ENCODE results near the gene DCDC1. TPM values are rescaled to one million over a fixed set of nuclear protein-coding genes. Genes with fewer than 3 reads are reported as not detected.
"Not testable (repeated sequence)": the region's sequence is repeated elsewhere in the genome, so short reads cannot be mapped to it uniquely, and the experiment has no call there.

The DCDC1 gene
- total RNA-seq, 1 donor from 2014 or later = 0.16 TPM

DNA sequence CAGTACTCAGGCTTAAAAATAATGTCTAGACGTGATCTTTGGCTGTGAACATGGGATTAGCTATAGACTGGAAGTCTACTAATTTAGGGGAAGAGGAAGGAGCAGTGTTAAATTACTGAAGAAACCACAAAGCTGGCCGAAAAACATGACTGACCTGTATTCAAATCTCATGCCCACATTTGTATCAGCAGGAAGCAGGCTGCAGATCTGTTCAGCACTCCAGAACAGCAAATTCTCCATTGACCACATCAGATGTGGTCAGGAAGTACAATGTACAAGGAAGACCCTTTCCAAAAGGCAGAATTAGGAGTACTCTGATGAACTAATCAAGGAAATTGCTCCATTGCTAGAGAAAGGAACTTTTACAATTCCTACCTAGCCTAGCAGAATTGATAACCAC, 31.7 kb downstream of the DCDC1 start:
- intact Hi-C loops (cut with micrococcal nuclease) = no loop called here

DNA sequence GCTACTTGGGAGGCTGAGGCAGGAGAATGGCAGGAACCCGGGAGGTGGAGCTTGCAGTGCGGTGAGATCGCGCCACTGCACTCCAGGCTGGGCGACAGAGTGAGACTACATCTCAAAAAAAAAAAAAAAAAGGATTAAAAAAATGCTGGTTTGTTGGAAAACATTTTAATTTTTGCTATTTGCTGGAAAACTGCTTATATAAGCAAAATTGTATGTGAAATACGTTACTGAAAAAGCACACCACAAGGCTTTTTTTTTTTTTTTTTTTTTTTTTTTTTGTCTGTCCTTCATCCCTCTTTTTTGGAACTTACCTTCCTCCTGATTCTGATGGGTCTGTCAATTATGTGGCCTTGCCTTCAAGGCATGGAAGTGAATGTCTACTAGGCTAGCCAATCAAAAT, 40.8 kb downstream of the DCDC1 start:
- intact Hi-C loops (cut with micrococcal nuclease) = loop anchor here (5.0 kb wide), 1 partner anchor 39 kb away; the partner anchor contains the start of genes DCDC1 and DNAJC24

DNA sequence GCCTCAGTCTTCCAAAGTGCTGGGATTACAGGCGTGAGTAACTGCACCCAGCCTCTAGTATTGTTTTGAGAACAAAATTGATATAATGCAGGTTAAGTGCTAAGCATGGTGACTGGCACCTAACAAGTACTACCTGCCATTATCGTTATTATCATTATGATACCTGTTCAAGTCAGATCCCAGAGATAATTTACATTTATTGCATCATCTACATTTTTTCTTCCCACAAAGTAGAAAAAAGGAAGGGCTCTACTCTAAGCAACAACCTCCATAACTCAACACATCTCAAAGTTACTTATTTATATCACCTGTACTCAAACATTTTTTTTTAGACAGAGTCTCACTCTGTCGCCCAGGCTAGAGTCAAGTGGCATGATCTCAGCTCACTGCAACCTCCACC, 42.1 kb downstream of the DCDC1 start:
- intact Hi-C loops (cut with micrococcal nuclease) = loop anchor here (5.0 kb wide), 1 partner anchor 40 kb away; the partner anchor contains the start of genes DCDC1 and DNAJC24

DNA sequence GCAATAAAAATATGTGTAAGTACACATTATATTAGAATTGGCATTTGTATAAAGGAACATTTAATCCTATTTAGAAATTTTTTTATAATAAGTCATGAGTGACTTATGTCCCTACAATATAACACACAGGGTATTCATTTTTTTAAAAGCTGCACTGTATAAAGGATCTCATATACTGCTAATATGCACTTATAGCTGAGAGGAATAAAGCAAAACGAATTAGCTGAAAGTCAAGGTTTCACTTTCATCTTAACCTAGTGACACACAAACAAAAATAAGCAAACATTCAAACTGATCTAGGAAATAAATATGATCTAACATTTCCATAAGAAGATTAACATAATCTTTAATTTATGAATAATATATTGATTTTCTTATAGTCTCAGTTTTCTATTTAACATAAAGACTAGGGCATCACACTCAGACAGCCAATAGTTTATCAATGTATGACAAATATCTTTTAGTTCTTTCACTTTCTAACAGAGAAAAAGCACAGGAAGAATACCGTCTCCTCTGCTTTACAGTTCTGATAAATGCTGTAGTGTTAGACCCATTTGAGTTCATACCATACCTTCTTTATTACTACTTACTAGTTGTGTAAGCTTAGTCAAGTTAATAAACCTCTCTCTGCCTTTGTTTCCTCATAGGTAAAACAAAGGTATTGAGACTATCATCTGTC, 42.9 kb downstream of the DCDC1 start:
- intact Hi-C loops (cut with micrococcal nuclease) = loop anchor here (5.0 kb wide), 1 partner anchor 41 kb away; the partner anchor contains the start of genes DCDC1 and DNAJC24

DNA sequence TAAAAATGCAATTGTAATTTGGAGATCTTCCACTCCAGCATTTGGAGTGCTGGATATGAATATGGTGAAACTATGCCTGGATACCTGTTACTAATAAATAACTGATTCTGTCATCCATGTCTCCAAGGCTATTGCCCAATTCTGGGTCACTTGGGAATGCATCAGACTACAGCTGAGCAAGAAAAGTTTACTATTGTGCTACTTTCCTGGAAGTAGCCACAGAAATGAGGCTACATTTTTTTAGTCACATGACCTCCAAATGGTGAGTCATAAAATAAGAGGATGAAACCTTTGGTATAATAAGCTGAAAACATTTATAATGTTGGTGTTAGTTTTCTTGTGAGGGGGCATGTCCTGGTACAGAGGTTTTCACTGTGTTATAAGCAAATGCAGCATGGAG, 44.4 kb downstream of the DCDC1 start:
- intact Hi-C loops (cut with micrococcal nuclease) = loop anchor here (5.0 kb wide), 1 partner anchor 42 kb away; the partner anchor contains the start of genes DCDC1 and DNAJC24

DNA sequence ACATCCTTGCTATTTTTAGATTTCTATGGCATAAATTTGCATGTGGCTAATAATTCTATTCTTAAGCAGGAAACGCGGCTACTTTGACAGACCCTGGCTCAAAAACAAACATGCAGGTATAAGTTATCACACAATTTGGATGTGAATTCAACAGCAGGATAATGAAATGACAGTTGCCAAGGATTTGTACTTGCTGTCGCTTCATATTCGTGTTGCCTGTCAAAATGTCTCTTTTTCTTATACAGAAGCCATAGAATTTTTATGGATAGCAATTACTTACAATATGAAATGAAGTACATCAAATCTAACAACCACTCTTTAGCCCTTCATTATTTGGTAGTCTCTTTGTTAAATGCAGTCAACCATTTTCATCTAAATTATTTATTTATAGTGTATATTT, 46.4 kb downstream of the DCDC1 start:
- intact Hi-C loops (cut with micrococcal nuclease) = no loop called here

DNA sequence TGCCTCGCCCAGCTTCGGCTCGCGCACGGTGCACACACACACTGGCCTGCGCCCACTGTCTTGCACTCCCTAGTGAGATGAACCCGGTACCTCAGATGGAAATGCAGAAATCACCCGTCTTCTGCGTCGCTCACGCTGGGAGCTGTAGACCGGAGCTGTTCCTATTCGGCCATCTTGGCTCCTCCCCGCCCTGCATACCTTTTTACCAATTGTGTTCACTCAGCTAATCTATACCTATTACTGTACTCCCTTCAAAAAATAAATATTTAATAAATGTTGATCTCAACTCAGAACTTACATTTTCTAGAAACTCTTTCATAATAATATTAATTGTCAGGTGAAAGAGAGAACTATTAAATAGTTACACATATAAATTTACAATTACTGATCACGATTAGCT, 48.0 kb downstream of the DCDC1 start:
- intact Hi-C loops (cut with micrococcal nuclease) = not testable (repeated sequence)

DNA sequence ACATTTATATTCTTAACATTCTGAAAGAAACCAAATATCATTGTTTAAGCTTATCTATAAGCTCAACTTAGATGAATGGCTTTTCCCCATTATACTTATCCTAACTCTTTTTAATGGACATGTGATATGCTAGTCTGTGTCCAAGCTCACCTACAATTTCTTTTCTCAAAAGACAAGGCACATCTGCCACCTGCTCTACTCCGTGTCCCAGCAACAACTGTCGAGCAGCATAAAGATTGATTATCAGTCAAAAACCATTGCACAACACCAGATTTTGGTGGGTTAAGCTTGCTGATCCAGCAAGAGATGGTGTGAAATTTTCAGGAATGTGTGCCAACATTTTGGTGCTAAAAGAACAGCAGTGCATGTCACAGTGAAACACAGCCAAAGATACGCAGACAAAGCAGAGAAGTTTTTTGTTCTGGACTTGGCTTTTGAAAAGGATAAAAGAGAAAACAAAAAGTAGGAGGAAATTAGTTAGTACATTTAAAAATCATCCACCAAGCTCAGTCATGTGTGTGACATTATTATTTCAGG, 65.8 kb downstream of the DCDC1 start:
- intact Hi-C loops (cut with micrococcal nuclease) = no loop called here

DNA sequence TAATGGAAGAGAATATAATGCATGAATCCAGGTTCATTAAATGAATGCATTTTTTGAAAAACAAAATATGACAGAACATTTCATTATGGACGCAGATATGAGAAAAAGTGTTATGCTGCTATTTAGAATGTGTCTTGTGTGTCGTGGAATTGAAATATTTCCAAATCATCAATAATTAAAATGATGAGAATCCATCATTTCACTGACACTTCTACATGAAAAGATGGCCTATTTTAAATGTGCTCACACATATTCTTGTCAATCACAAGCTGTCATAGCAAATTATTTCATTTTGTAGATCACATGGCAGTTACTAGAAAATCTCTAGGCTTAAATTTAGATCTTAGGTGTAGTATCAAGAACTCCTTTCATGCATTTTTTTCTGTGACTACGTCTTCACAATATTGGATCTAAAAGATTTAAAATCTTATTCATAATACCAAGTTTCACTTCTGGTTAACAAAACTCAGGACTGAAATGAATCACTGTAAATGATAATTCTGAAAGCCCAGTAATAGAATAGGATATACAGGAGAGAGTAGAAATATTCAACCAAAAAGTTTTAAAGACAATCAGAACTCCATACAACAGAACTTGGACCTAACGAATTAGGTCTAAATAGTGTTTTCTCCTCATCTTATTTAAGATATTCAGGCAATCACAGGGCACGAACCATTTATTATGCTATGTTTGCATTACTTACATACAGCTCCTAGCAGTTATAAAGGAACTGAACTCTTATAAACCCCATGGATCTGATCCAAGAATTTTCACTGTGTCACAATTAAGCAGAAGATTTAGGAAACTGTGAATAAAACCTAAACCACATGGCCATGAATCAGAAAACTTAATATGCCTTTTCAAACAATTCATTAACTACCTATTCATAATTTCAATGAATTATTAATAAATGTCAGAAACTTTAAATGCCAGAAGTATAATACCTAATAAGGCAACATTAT, 67.7 kb downstream of the DCDC1 start:
- intact Hi-C loops (cut with micrococcal nuclease) = no loop called here

DNA sequence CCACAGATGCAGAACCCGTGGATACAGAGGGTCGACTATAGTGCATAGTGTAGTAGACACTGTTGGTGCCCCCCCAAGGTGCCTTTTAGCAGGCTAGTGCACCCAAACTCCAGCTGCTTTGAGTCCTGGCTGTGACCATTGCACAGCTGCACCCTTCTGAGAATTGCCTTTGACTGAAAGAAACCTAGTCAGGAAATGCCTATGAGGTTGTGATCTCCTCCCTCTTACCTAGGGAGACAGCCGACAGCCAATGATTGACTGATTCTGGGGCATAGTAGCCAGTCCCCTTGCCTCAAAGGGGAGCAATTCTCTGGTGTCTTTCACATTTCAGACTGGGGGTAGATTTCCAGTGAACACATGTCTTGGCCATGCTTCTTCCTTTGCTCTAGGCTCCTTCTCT, 74.2 kb downstream of the DCDC1 start:
- intact Hi-C loops (cut with micrococcal nuclease) = no loop called here

DNA sequence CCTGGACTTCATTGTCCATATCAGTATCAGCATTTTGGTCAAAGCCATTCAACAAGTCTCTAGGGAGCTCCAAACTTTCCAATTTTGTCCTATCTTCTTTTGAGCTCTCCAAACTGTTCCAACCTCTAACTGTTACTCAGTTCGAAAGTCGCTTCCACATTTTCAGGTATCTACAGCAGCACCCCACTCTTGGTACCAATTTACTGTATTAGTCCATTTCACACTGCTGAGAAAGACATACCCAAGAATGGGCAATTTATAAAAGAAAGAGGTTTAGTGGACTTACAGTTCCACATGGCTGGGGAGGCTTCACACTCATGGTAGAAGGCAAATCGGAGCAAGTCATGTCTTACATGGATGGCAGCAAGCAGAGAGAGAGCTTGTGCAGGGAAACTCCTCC, 96.0 kb downstream of the DCDC1 start:
- intact Hi-C loops (cut with micrococcal nuclease) = not testable (repeated sequence)

DNA sequence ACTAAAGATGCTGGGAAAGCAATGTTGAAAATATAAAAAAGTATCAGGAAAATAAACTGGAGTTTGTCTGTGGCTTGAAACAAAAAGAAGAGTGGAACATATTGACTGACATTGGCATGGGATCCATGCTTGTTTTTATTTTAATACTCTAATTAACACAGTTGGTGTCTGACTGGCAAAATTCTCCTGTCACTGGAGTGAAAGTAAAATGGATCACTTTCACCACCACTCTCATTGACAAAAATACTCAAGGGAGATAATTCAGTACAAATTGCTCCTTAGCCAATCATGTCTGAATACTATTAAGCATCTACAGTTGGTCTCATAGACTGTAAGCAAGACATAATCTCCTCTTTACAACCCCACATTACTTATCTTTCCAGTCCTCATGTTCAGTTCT, 101.8 kb downstream of the DCDC1 start:
- intact Hi-C loops (cut with micrococcal nuclease) = no loop called here

DNA sequence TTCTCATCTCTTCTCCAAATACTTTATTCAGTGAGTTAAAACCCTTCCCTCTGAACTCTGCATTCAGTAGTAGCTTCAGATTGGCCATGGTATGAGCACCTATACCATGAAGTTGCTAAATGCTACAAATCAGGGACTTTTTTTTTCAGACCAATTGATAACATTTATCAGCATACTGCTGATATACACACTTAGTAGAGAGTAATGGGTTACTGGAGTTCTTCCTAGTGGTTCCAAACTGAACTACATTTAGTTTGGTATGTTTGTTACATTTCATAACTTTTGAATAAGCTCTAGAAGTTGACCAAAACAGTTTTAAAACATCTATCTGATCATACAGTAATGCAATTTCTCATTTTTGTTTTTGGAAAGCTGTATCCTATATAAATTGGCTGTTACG, 104.7 kb downstream of the DCDC1 start:
- intact Hi-C loops (cut with micrococcal nuclease) = no loop called here

DNA sequence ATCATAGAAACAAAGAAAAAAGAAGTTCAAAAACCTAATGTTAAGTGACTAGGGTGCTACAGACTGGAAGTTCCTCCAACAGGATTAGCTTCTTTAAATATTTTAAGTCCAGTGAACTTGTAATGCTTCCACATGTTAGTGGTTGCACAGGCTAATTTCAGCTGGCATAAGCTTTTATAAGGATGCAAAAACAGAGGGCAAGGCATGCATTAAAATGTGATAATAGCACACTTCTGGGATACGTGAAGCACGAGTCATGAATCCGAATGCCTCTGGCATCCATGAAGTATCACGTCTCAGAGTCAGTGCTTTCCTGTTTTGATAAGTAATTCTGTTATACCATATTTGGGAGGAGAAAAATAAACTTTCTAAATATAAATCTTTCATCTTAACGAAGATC, 106.8 kb downstream of the DCDC1 start:
- intact Hi-C loops (cut with micrococcal nuclease) = no loop called here

DNA sequence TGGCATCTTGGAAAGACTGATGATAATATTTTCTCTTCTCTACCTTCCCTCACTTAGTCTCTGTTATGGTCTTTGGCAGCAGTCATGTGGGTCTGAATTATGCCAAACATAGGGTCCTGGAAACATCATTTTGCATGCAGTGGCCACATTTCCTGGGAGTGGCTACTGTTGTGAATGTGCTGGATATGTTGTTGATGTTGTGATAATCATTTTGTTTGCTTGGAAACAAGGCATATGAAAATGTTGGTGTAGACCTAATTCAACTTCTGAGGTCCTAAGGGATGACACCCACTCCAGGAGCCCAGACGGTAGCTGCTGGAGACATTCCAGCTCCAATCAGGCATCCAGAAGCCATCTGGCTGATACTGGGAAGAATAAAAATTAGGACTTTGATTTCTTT, 109.7 kb downstream of the DCDC1 start:
- intact Hi-C loops (cut with micrococcal nuclease) = no loop called here

DNA sequence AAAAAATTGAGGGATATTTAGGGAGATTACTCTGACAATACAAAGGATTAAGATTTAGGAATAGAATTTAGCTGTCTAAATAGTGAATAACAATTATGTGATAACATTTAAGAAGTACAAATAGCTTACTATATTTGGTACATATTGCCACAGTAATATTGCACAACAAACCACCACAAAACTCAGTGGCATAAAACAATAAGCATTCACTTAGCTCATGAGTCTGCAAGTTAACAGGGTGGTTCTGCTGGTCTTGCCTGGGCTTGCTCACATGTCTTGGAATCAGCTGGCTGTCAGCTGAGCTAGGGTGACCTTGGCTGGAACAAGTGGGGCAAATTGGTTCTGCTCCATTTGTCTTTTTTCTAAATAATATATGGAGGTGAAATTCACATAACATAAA, 115.1 kb downstream of the DCDC1 start:
- intact Hi-C loops (cut with micrococcal nuclease) = no loop called here

DNA sequence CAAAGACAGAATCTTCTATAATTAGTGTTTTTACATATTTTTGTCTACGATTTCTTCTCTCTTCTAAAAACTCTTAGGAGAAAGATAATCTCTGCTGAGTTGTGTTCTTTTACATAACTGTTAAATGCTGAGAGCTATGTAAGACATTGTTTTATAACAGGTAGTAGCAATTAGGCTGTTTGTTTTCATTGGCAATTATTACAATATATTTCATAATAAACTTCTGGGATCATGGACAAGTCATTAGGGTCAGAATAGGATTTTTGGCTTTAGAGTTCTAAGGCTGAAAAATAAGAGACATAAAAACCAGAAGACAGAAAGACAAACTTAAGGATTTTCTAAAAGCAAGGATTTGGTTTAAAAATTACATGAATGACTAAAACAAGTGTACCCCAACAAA, 120.8 kb downstream of the DCDC1 start:
- intact Hi-C loops (cut with micrococcal nuclease) = no loop called here

DNA sequence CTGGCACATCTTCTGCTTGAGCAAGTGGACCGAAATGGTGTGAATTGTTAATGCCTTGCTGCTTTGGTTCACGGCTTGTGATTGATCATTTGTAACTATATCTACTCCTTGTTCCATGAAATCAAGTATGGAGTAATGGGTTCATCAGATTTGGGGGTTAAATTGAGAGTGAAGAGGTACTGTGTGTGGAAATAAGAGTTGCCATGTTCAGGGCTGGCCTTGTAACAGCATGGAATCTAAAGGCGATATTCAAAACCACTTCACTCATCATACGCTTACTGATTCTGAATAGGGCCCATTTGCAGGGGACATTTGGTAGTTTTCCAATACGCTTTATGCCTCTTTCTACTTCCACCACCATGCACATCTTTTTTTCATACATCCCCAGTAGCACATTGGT, 122.2 kb downstream of the DCDC1 start:
- intact Hi-C loops (cut with micrococcal nuclease) = no loop called here

DNA sequence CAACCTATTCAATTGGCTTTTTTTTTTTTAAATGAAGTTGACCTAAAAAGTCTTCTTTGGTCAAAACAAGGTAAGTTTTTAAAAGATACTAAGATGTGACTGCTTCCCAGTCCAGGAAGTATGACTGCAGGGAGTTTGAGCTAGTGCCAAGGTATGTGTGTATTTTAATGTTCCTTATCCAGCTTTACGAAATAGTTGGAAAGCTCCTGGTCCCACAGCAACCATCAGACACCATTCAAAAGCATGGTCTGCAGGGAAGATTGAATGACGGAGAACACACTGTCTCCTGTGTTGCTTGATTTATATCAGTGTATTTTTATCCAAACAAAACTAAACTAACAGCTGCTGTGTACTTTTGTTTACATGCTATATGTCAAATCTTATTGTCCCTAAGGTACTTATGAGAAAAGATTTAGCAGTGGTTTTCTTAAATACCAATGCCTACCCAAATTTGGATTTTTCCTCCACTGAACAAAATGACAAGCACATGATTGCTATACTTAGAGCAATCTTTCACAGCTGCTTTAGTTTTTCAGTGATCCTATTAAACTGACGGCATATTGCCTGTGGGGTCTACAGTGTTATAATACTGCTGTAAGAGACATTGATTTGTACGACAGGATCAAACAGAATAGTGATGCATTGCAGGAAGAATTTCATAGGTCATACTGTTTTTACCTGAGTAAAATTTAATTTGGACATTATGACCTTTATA, 122.9 kb downstream of the DCDC1 start:
- intact Hi-C loops (cut with micrococcal nuclease) = no loop called here

DNA sequence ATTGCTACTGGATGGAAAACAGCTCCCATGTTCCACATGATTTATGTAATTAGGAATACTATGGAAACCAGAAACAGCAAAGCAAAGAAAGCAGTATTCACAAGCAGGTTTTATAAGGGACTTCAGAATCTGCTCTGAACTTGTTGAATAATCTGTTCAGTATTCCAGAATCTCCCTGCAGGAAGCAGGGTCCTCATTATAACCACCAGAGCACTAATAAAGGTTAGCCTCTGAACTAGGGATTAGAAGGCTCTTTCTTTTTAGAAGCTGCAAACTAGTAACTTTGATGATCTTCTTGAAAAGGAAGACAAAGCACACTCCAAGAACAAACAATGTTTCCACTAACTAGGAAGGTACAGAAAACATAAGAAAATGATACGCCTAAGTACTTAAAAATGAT, 125.8 kb downstream of the DCDC1 start:
- intact Hi-C loops (cut with micrococcal nuclease) = loop anchor here (5.0 kb wide), 1 partner anchor 629 kb away; no protein-coding TSS in a partner anchor

DNA sequence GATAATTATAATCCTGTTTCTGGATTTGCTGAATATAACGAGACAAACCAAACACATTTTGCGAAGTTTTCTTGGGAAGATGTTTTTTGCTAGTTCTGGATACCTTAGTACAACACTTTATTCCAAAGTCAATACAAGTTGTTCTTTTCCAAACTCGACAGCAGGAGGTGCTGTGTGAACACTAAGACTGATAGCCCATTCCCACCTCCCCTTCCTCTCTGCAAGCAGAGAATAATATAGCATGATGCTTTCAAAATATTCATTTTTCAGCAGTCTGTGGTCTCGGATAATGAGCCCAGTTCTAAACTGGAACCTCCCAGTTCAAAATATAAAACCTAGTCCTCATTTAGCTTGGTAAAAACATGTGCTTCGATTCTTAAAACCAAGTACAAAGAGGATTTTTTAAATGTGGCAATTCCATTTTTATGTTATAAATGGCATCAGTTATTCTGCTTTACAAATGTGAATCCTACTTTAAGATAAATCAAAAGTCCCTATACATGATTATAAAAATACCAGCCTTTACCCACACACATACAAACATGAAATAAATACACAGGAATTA, 129.1 kb downstream of the DCDC1 start:
- intact Hi-C loops (cut with micrococcal nuclease) = loop anchor here (1.0 to 5.0 kb wide), 2 partner anchors 632 to 718 kb away; no protein-coding TSS in a partner anchor
